Hematopoietic multipotent progenitor cell treated with erythropoietin and hydrocortisone succinate and interleukin-3 and kit ligand, for 8 days (in vitro differentiated cells): Measurements from ENCODE around the gene SLC37A2.
"Not testable (repeated sequence)": the region's sequence is repeated elsewhere in the genome, so short reads cannot be mapped to it uniquely, and the experiment has no call there.

ENCODE experiments used
- DNase-seq: peaks from one replicate; pipeline ENCODE4 v3.0.0-alpha.2; 2015

Gene SLC37A2

DNA sequence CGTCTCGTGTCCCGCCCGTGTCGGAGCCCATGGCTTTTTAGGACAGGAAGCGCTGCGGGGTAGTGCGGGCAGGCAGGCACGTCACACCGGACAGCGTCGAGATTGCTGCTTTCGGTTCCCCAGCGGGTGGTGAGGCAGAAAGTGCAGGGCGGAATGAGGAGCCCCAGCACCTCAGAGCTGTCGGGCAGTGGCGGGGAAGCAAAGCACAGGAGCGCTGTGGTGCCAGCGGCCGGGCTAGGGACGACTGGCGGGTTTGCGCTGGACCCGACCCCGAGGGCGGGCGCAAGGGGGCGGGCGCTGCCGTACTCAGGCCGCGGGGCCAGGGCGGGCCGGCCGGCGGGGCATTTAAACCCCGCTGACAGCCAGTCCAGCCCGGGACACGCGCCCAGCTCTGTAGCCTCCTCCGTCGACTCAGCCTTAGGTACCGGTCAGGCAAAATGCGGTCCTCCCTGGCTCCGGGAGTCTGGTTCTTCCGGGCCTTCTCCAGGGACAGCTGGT is at the start of gene SLC37A2:
Gene SLC37A2 (plus strand): TSS at position 375 of the 498 bp plus-strand sequence. CDS start 63 bp downstream, at position 438.
- no peak for DNase-seq

DNA sequence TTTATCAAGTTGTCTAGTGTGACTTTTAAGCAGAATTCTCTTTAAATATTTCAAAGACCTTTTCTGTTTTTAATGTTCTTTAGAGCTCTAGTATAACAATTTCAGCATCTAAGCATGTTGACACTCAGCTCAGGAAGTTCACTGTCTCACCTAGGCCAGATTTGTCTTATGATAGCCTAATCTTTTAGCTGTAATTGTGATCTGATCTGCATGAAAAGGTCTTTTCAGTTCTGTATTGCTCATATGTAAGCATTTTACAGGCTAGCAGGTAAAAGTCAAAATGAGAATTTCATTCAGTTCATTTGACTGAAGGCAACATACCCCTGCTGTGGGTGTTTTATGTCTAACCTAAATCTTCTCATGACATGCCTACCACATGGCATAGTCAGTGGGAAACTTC is 46.7 kb upstream of the SLC37A2 start:
- no peak for DNase-seq

DNA sequence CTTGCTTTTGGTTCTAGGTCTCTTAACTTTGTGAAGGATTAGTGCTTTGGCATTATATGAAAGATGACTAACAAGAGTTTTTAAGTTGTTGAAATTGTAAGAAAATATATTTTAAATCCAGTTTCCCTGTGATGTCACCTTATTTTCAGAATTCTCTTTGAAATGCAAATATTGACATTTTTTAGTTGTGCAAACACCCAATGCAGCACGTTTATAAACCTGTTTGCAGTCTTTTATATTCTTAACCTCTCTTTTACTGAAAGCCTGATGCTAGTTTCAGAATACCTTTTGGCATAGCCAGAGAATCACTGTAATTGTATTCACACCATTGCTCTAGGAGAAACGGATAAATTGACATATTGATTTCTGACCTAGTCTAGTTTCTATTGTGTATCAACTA is 42.8 kb upstream of the SLC37A2 start:
- DNase-seq, result no peak

DNA sequence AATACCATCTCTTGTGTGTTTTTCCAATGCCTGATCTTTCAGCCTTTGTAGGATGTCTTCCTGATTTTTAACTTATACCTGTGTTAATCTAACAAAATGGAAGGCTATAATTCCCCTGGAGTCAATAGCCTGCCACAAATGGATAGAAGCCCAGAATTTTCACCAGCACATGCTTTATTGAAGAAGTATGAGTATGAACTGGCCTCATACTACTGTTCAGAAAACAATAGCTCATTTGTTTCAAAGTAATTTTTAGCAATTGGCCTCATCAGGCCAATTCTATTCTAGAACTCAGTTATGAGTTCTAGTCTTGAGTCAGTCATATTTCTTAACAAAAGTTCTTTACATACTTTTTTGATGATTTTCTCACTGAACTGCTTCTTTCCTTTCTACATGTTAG is 40.6 kb upstream of the SLC37A2 start:
- no peak for DNase-seq

DNA sequence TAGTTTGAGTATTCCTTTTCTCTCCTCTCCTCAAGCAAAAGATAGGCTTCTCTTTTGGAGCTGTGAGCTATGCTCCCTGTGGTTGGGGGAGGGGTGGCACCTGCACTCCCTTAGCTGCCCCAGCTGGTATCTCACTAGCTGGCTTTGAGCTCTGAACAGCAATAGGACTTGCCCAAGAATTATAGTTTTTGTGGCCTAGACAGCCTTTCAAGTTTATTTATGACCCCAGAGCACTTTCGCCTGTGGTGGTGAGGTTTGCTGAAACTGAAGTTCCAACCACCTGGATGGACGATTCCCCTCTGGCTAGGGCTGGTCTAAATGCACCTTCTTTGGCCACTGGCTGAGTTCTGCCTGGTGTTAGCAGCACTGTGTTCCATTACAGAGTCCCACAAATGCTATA is 37.1 kb upstream of the SLC37A2 start:
- DNase-seq, result no peak

DNA sequence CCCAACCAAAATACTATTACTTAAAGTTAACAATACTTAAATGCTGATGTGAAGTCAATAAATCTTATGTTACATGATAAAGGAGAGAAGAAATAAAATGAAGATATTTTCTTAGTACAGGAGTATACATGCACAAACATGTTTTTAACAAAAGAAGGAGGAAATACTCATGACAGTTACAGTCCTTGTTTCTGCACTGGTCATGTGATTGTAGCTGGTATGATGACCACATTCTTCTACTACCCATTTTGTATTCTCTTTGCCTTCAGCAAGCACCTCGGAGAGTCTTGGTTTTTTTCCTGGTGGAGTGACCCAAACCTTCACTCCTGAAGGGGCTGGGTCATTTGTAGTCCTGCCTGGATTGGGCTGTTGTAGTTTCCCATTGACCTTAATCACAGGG is 33.7 kb upstream of the SLC37A2 start:
- DNase-seq, result not testable (repeated sequence)

DNA sequence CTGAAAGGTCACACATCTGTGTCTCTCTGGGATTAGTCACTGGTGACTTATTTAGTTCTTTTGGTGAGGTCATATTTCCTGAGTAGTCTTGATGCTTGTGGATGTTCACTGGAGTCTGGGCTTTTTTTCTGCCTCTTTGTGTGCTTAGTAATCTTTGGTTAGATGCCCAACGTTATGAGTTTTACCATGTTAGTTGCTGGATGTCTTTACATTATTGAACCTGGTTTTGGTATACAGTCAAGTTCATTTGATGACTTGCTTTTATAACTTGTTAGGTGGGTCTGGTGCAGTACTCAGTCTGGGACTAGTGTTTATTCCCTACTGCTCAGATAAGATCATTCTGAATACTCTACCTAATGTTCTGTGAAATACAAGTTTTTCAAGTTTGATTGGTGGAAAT is 26.2 kb upstream of the SLC37A2 start:
- DNase-seq, result no peak

DNA sequence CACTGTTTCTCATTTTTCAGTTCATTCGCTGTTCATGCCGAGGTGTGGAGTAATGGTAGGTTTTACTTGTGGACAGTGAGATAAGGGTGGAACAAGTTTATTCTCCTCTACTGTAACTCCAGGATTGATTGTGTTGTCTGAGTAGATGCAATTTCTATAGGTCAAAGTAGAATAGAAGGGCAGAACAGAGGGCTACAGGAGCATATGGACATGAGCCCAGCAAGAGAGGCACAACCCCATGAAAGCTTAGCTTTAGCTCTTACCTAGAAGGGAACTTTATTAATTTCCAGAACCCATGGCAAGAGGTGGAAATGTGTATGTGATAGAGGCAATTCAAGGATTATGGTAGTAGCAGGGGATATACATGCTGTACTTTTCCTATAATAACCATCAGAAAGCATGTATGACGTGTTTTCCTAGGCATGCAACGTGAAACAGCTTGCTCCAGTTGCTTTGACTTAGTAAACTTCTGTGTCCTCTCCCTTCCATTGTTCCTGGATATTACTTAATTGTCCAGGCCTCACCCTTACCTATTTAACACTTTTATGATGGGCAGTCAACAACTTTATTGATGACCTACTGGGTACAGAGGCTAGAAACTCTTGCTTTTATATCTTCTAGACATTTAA is 13.8 kb upstream of the SLC37A2 start:
- DNase-seq, result no peak

DNA sequence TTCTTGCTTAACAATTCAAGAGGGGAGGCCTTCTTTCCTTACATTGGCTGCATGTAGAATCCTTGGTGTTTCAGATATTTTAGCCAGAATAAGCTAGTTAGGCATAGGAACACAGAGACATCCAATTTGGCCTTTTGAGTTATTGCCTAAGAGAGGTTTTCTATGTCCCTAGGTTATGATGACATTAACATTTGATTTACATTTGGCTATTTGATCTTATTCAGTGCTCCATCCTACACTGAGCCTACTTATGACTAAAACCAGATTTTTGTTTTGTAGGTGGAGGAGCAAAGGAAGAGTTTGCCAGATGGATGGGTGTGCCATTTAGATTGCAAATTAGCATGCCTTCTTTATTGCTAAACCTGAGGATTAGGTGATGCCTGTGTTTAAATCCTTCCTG is 11.1 kb upstream of the SLC37A2 start:
- DNase-seq, result no peak

DNA sequence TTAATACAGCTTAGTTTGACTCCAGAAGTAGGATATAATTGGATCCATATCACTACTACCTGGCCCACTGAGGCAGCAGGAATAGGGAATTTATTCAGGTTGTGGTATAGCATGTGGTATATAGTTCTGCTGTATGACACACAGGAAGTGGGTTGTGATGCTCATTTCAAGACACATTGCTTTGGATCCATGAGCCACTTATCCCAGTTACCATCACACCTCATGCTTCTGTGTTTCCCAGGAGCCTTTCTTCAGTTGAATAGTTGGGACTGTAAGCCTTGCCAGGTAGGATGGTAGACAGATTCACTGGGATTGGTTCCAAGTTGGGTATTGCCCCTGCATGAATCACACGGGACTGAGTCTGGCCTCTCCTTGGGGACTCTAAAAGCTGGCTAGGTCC is 9.9 kb upstream of the SLC37A2 start:
- no peak for DNase-seq

DNA sequence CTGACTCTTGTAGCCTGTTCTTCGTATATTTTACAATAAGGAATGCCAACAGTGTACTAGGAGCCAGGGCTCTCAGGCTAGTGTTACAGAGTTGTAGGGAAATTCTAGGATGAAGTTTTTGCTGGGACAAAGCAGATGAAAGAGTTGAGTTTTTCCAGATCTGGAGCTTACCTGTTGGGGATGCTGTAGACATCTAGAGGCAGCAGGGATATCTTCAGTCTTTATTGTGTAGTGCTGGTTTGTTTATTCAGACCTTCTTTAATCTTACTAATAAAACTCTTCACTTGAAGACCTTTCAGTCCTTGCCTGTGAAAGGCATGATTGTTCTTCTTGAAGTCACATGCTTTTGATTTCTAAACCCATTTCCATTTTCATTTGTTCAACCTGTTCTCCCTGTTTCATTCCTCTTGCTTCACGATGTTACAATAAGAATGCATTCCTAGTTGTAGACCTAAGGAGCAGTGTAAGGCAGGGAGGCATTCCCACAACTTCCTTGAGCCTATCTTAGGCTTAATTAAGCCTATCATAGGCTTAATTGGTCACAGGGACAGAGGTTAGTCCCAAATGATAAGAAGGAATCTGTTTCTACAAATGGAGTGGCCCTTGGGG is 7.9 kb upstream of the SLC37A2 start:
- DNase-seq, result no peak

DNA sequence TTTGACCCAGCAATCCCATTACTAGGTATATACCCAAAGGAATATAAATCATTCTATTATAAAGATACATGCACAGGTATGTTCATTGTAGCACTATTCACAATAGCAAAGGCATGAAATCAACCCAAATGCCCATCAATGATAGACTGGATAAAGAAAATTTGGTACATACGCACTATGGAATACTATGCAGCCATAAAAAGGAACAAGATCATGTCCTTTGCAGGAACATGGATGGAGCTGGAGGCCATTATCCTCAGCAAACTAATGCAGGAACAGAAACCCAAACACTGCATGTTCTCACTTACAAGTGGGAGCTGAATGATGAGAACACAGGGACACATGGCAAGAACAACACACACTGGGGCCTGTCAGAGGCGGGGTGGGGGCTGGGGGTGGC is 7.0 kb upstream of the SLC37A2 start:
- DNase-seq, result not testable (repeated sequence)

DNA sequence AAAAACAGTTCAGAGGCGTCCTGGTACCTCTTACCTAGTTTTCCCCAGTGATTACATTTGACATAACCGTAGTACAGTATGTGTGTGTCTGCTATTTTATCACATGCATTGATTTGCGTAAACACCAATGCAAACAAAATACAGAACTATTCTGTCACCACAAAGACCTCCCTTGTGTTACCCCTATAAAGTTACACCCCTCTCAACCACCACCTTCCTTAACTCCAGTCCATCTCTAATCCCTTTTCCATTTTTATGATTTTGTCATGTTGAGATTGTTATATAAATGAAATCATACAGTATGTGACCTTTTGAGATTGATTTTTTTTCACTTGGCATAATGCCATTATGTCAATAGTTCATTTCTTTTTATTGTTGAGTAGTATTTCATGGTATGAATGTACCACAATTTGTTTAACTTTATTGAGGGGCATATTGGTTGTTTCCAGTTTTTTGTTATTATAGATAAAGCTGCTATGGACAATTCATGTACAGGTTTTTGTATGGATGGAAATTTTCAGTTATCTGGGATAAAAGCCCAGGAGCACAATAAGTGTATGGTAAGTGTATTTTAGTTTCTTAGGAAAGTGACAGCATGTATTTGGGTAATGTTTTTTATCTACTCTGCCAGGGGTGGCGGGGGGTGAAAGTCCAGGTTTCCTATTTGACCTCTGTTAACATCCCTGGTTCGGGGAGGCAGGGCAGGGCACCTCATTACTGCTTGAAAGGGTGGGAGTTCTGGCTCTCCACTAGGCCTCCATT is 6.0 kb upstream of the SLC37A2 start:
- no peak for DNase-seq

DNA sequence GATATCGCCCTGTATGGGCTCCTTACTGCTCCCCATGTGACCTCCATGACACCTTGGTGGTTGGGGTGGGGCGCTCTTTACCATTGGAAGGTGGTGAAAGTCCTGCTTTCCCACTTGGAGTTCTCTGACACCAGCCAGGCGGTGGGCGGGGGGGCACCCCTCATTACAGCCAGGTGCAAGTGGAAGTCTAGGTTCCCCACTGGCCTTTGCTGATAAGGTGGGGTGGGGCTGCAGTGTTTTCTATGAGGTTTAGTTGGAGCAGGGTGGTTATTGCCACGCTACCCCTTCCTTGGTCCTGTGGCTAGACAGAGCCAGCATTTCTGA is 5.5 kb upstream of the SLC37A2 start:
- DNase-seq, result no peak

DNA sequence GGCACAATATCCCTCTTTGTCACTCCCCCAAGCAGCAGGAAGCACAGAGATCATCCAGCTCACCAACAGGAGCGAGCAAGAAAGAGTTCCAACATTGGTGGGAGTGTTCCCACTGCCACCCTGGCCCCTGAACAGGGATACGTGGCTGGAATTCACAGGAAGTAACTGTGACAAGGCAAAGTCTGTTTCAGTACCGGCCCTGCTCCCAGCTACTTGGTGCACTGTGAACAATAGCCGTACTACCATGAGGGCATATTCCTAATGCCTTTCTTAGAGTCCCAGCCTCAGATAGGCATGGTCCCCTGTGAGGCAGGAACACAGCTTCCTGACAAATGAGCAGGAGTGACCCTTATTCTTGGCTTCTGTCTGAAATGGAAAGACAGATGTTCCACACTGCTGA is 1.8 kb upstream of the SLC37A2 start:
- DNase-seq, result no peak

DNA sequence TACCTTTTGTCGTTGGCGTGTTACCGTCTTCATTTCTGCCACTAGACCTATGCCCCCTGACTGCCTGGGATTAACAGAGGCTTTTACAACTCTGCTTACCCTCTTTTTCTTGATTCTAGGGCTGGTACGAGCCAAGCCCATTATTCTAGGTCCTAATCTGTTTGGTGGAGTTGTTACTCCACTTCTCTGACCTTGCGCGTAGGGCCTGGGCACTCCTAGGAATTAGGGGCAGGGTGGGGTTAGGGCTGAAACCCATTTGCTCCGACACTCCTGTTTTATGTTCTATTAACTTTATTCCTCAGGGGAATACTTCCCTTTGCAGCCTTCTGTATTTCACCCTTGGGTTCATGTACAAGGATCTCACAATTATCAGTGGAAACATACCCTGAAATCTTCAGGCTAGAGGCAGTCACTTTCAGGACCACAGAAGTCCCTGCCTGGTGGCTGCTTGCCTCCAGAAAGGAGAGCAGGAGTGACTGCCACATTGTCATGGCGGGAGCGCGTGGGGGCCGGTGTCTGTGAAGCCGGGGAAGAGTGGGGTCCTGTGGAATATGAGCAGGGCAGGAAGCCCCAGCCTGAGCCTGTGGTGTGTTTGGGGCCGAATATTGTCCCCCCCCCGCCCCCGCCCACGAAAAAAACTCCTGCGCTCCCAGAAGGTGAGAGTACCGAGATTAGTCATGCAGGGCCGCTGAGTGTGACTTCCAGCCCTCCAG is 731 bp upstream of the SLC37A2 start:
- no peak for DNase-seq

DNA sequence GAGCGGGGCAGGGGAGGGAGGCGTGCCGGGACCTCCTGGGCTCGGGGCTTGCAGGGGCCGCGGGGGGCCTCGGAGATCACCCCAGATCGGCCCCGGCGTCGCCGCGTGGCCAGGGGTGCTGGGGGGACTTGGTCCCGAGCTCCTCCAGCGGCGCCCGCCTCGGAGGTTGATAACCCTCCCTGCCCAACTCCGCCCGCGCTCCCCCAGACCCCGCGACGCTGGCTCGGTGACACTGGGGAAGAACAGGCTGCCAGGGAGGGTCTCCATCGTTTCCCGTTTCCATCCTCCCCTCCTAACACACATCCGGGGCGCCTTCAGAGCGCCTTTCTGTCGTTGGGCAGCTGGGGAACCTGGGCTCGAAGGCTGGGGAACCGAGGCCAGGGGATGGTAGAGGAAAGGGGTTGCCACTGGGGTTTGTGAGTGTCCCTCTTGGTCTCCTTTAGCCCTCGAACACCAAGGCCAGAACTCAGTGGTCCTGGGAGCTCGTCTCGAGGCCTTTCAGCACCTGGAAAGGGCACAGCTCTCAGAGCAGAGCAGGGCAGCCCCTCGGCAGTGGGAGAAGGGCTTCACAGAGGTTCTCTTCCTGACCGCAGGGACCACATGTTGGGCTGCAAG is 431 bp downstream of the SLC37A2 start:
- DNase-seq, result no peak

DNA sequence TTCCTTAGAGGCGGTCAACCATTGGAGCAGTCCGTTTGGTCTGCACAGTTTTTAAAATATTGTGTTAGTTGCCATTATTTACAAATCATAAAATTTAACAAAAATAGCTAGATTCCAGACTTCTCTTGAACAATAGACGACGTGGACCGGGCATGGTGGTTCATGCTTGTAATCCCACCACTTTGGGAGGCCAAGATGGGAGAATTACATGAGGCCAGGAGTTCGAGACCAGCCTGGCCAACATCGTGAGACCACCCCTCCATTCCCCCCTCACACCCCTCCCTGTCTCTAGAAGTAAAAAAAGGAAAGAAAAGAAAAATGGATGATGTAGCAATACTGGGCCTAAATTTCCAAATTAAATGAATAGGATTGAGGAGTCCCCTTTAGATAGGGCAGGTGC is 965 bp downstream of the SLC37A2 start:
- no peak for DNase-seq

DNA sequence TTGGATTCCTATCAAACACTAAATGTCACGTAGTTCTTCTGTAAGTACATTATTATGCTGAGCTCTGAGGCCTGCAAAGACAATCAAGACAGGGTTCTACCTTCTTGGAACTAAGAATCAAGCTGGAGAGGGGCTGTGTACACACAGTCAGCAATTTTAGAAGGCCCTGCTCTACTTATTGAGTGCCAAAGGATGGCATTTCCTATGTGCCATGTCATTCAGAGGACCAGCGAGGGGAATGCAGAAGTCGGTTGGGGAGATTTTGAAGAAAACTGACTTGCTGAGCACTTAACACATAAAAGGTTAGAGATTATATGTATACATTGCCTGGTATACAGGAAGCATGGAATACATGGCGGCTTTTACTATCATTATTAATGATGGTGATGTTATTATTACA is 5.3 kb downstream of the SLC37A2 start:
- no peak for DNase-seq

DNA sequence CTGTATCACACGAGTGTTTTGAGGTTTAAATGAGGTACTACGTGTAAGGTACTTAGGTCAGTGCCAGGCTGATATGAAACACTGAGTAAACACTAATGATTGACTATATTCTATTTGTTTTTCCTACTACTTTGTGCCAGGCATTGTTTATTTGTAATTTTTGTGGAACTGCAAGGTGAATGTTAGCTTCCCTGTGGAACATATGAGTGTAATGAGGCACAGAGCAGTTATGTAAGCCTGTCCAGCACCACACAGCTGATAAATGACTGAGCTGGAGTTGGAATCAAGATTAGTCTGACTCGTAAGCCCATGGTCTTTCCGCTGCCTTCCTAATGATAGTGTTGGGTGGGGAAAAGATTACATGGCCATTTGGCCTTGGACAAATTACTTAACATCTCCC is 5.9 kb downstream of the SLC37A2 start:
- DNase-seq, result peak; percentile 35

DNA sequence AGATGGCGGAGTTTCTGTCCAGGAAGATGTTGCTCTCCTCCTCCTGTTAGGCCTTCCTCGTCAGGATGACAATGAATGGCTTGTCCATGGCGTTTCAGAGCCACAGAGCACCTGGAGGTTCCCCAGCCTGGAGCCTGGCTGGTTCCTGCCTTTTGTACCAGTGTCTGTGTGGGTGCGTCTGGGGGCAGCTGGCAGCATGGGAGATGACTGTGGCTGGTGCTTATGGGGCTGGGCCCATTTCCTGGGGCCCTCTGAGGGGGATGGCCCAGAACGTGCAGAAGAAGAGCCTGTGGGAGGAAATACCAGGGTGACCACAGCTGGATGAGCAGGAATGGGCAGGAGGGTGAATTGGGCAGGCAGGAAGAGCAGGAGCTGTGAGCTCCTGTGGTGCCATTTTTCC is 6.7 kb downstream of the SLC37A2 start:
- DNase-seq, result no peak

DNA sequence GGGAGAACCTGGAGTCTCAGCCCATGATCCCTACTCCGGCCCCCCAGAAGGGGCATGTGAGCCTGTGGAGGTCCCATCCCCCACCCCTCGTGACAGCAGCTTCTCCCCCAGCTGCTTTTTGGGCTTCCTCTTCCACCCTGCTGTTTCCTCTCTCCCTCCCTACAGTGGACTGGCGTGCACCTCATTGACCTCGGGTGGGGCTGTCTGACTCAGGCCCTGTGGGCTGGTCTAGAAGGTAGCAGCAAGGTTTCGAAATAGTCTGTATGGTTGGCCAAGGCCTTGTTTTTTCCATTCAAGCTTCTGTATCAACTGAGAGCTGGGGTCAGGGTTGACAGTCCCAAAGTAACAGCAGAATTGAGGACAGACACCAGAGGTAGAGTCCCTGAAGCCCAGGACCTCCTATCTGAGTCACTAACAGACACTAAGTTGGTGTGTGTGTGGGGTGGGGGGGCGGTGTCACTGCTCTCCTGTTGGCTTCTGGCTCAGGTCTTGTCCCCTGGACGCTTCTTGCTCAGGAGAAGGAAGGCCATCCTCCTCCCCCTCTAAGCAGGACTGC is 7.7 kb downstream of the SLC37A2 start:
- DNase-seq, result peak; percentile 46

DNA sequence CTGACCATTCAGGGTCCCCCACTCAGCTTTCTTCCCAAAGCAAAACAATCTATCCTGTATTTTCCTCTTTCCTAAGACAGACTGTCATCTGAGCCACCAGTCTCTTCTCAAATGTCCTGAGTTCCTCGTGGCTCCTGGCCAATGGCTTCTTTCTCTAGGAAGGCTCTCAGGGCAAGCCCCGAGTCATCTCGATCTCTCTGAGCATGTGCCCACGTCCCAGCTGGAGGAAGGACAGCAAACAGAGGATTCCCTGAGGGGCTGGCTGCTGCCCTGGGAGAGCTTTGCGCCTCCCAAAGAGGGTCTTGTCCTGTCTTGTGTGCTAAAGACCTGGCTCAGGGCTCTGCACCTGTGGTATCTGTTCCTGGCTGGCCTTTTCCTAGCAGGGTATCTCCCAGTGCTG is 8.3 kb downstream of the SLC37A2 start:
- DNase-seq, result no peak
